GM23338 (cell line): ENCODE measurements around the gene GNA12. TPM values are rescaled to one million over a fixed set of nuclear protein-coding genes. Genes with fewer than 3 reads are reported as not detected.

ENCODE experiments used
- ATAC-seq: fragments of 200-7000 bp; cut with Tn5 transposase; 3 replicates; pipeline ENCODE4 v1.9.1; 2020
- DNase-seq: peaks from one replicate; pipeline ENCODE4 v3.0.0-alpha.2; 2015; ENCODE audit warnings: low spot score
- H2AFZ ChIP-seq: fragments of 200-600 bp; sonication (generic); 2 replicates; pipeline ENCODE4 v1.8.0; 2016; ENCODE audit warnings: antibody characterized with exemption, mild to moderate bottlenecking, moderate library complexity
- H3F3A ChIP-seq: fragments of 200-600 bp; sonication (generic); replicated peaks from 2 replicates; pipeline ENCODE4 v1.8.0; 2017; ENCODE audit warnings: antibody characterized with exemption, mixed run types, low read depth
- H3K27ac ChIP-seq: fragments of 200-600 bp; sonication (generic); 2 replicates; pipeline ENCODE4 v1.6.1; 2016; ENCODE audit warnings: low read depth
- H3K27me3 ChIP-seq: fragments of 200-600 bp; sonication (generic); 2 replicates; pipeline ENCODE4 v1.8.0; 2016; ENCODE audit warnings: mild to moderate bottlenecking, mixed run types, moderate library complexity; ENCODE audit not compliant: insufficient read depth
- H3K36me3 ChIP-seq: fragments of 200-600 bp; sonication (generic); 2 replicates; pipeline ENCODE4 v1.8.0; 2016; ENCODE audit warnings: mild to moderate bottlenecking; ENCODE audit not compliant: insufficient read depth
- H3K4me1 ChIP-seq: fragments of 200-600 bp; sonication (generic); 2 replicates; pipeline ENCODE4 v1.8.0; 2016; ENCODE audit warnings: mild to moderate bottlenecking, moderate library complexity; ENCODE audit not compliant: insufficient read depth
- H3K4me2 ChIP-seq: fragments of 200-600 bp; sonication (generic); 2 replicates; pipeline ENCODE4 v1.7.1; 2017; ENCODE audit warnings: mixed run types
- H3K4me3 ChIP-seq: fragments of 200-600 bp; sonication (generic); 2 replicates; pipeline ENCODE4 v1.6.1; 2016; ENCODE audit warnings: mixed run types
- H3K79me2 ChIP-seq: fragments of 200-600 bp; sonication (generic); replicated peaks from 2 replicates; pipeline ENCODE4 v1.8.0; 2017; ENCODE audit warnings: mild to moderate bottlenecking; ENCODE audit not compliant: insufficient read depth
- H3K9me2 ChIP-seq: fragments of 200-600 bp; sonication (generic); 2 replicates; pipeline ENCODE4 v1.8.0; 2017; ENCODE audit not compliant: insufficient read depth
- H4K20me1 ChIP-seq: fragments of 200-600 bp; sonication (generic); replicated peaks from 2 replicates; pipeline ENCODE4 v1.8.0; 2017; ENCODE audit warnings: mild to moderate bottlenecking; ENCODE audit not compliant: insufficient read depth
- H3K27ac Mint-ChIP-seq: 2 replicates; pipeline ENCODE4 v1.8.0; 2020; ENCODE audit warnings: inconsistent platforms, mild to moderate bottlenecking, moderate library complexity, mixed read lengths
- H3K27me3 Mint-ChIP-seq: 3 replicates; pipeline ENCODE4 v1.8.0; 2022; ENCODE audit warnings: low read depth, mild to moderate bottlenecking, moderate library complexity, mixed read lengths, inconsistent platforms; ENCODE audit not compliant: insufficient read depth, poor library complexity
- H3K36me3 Mint-ChIP-seq: 3 replicates; pipeline ENCODE4 v1.8.0; 2021; ENCODE audit warnings: low read depth, mild to moderate bottlenecking, inconsistent platforms, moderate library complexity, mixed read lengths
- H3K4me1 Mint-ChIP-seq: 3 replicates; pipeline ENCODE4 v1.8.0; 2020; ENCODE audit warnings: mild to moderate bottlenecking, inconsistent platforms, mixed read lengths
- H3K4me3 Mint-ChIP-seq: 3 replicates; pipeline ENCODE4 v1.8.0; 2021; ENCODE audit warnings: moderate library complexity, mild to moderate bottlenecking, inconsistent platforms, mixed read lengths
- H3K9me3 Mint-ChIP-seq: 3 replicates; pipeline ENCODE4 v1.8.0; 2020; ENCODE audit warnings: moderate library complexity, mild to moderate bottlenecking, inconsistent platforms, mixed read lengths
- CREB1 ChIP-seq: fragments of 250-450 bp; sonication (Bioruptor Pico); IDR thresholded peaks from 2 replicates; pipeline ENCODE4 v1.5.0; 2020; ENCODE audit warnings: low read depth, mild to moderate bottlenecking, moderate library complexity
- CTCF ChIP-seq, 2 experiments: fragments of 200-600 bp in 1 of 2; sonication (generic) in 1 of 2; conservative IDR thresholded peaks; 2 replicates each; pipeline versions ENCODE4 v1.5.1 to v1.6.1; 2016 to 2017; ENCODE audit warnings: antibody characterized with exemption in 2 of 2, low read depth in 2 of 2, mild to moderate bottlenecking in 2 of 2, moderate library complexity in 1 of 2
- ETS1 ChIP-seq: IDR thresholded peaks from 2 replicates; pipeline ENCODE4 v1.6.1; 2016; ENCODE audit warnings: antibody characterized with exemption
- EZH2 ChIP-seq: fragments of 200-600 bp; sonication (generic); IDR thresholded peaks from one replicate; pipeline ENCODE4 v1.8.0; 2017; ENCODE audit warnings: antibody characterized with exemption, mild to moderate bottlenecking, low read depth; ENCODE audit not compliant: unreplicated experiment
- EZH2phosphoT487 ChIP-seq: fragments of 200-600 bp; sonication (generic); IDR thresholded peaks from one replicate; pipeline ENCODE4 v1.8.1; 2018; ENCODE audit warnings: antibody characterized with exemption; ENCODE audit not compliant: unreplicated experiment
- JUNB ChIP-seq: IDR thresholded peaks from one replicate; pipeline ENCODE4 v1.6.1; 2016; ENCODE audit warnings: antibody characterized with exemption; ENCODE audit not compliant: unreplicated experiment
- POLR2AphosphoS5 ChIP-seq: IDR thresholded peaks from 2 replicates; pipeline ENCODE4 v1.6.1; 2016; ENCODE audit warnings: antibody characterized with exemption, low read depth
- STAT1 ChIP-seq: IDR thresholded peaks from one replicate; pipeline ENCODE4 v1.6.1; 2016; ENCODE audit warnings: antibody characterized with exemption; ENCODE audit not compliant: unreplicated experiment
- ZNF114 ChIP-seq: fragments of 250-450 bp; sonication (Bioruptor Pico); IDR thresholded peaks from 2 replicates; pipeline ENCODE4 v1.5.0; 2020; ENCODE audit warnings: mild to moderate bottlenecking, moderate library complexity
- ZNF331 ChIP-seq: fragments of 250-450 bp; sonication (Bioruptor Pico); IDR thresholded peaks from 2 replicates; pipeline ENCODE4 v1.5.0; 2020; ENCODE audit warnings: low read depth, mild to moderate bottlenecking, moderate library complexity
- ZNF462 ChIP-seq: fragments of 250-450 bp; sonication (Bioruptor Pico); IDR thresholded peaks from 2 replicates; pipeline ENCODE4 v1.5.0; 2020; ENCODE audit warnings: mild to moderate bottlenecking, moderate library complexity
- polyA plus RNA-seq: library from polyadenylated mRNA; unstranded; fragments of >200 nt; fragmentation: Nextera tagmentation; extraction: Ambion mirVana; gene quantifications from 2 replicates; pipeline ENCODE4 v1.2.1, GENCODE V29; 2016
- total RNA-seq: library from RNA; depleted of rRNA; stranded (reverse); fragments of >200 nt; shearing (Covaris generic); gene quantifications from 2 replicates; pipeline ENCODE4 v1.2.3, GENCODE V29; 2014
- TF ChIP-seq, protein P1 (sequence below): IDR thresholded peaks from one replicate; pipeline ENCODE4 v1.6.1; 2018; ENCODE audit warnings: antibody characterized with exemption; ENCODE audit not compliant: unreplicated experiment

GNA12 gene
- total and polyA plus RNA-seq, 2 experiments from 2014 or later = 24.0 to 87.7 TPM

DNA sequence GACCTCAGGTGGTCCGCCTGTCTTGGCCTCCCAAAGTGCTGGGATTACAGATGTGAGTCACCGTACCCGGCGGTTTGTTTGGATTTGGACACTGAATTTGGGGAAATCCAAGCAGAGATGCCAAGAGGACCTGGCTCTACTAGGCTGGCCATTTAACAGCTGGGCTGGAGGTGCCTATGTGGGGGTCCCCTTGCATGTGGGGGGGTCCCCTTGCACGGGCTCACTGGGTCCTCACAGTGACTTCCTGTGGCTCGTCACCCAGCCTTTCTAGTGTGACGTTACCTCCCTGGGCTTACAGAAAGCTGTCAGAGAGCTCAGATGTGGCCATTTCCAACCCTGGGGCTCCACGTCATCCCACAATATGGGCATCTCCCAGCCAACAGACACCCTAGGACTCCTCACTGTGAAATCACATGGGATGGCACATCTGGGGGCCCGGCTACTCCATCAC is 49.3 kb upstream of the GNA12 start (continued):
- no peak for TF ChIP-seq ZNF462 (CRISPR knock-in tag)
- no peak for TF ChIP-seq JUNB
- TF ChIP-seq STAT1 = no peak

GRCh38 chr7:2892549-2892948 is 48.4 kb upstream of the GNA12 start:
- Histone ChIP-seq H4K20me1 (no peaks in the 10 kb centered on the region), H3K27me3 (no peaks in the 10 kb centered on the region), H3K4me2 (no peak overlapping the region), H3F3A (no peaks in the 10 kb centered on the region), H3K9me2 (no peaks in the 10 kb centered on the region), H3K4me3 (no peak overlapping the region), H3K27ac (no peak overlapping the region), H3K4me1 (no peaks in the 10 kb centered on the region), H2AFZ (no peak overlapping the region), H3K36me3 (no peaks in the 10 kb centered on the region), H3K79me2 (no peaks in the 10 kb centered on the region)
- no peak for TF ChIP-seq ZNF331 (CRISPR knock-in tag)
- no peak for TF ChIP-seq ZNF114 (CRISPR knock-in tag)
- no peak for TF ChIP-seq POLR2AphosphoS5
- no peak for TF ChIP-seq EZH2
- no peak for TF ChIP-seq CTCF (conservative IDR thresholded peaks at IDR 0.05; ENCODE audit: low read depth in 2 of 2)
- TF ChIP-seq, protein P1, sequence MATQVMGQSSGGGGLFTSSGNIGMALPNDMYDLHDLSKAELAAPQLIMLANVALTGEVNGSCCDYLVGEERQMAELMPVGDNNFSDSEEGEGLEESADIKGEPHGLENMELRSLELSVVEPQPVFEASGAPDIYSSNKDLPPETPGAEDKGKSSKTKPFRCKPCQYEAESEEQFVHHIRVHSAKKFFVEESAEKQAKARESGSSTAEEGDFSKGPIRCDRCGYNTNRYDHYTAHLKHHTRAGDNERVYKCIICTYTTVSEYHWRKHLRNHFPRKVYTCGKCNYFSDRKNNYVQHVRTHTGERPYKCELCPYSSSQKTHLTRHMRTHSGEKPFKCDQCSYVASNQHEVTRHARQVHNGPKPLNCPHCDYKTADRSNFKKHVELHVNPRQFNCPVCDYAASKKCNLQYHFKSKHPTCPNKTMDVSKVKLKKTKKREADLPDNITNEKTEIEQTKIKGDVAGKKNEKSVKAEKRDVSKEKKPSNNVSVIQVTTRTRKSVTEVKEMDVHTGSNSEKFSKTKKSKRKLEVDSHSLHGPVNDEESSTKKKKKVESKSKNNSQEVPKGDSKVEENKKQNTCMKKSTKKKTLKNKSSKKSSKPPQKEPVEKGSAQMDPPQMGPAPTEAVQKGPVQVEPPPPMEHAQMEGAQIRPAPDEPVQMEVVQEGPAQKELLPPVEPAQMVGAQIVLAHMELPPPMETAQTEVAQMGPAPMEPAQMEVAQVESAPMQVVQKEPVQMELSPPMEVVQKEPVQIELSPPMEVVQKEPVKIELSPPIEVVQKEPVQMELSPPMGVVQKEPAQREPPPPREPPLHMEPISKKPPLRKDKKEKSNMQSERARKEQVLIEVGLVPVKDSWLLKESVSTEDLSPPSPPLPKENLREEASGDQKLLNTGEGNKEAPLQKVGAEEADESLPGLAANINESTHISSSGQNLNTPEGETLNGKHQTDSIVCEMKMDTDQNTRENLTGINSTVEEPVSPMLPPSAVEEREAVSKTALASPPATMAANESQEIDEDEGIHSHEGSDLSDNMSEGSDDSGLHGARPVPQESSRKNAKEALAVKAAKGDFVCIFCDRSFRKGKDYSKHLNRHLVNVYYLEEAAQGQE = no peak
- TF ChIP-seq STAT1 = no peak
- TF ChIP-seq EZH2phosphoT487 = no peak
- no peak for TF ChIP-seq CREB1 (CRISPR knock-in tag)
- TF ChIP-seq JUNB = no peak
- TF ChIP-seq ETS1 = no peak
- Mint-ChIP-seq H3K27ac (no peak overlapping the region), H3K9me3 (no peaks in the 10 kb centered on the region), H3K27me3 (peaks cover 6% of the 10 kb centered on the region), H3K4me1 (no peaks in the 10 kb centered on the region; the same call in 2 of the 3 replicates), H3K4me3 (no peak overlapping the region), H3K36me3 (no peaks in the 10 kb centered on the region)
- DNase-seq = no peak
- no peak for ATAC-seq
